NCI-H1048 (cell line): ENCODE results near the gene C9orf78.
"Not testable (repeated sequence)": the region's sequence is repeated elsewhere in the genome, so short reads cannot be mapped to it uniquely, and the experiment has no call there.

Source experiments
- DNase-seq: peaks from one replicate; lab custom pipeline; 2025; lab: John Stamatoyannopoulos, UW

The C9orf78 gene

GRCh38 chr9:129811967-129812363 is 23.1 kb downstream of the C9orf78 start:
- DNase-seq, result no peak

- no peak for DNase-seq
Measured at GRCh38 chr9:129810788-129811187, 24.3 kb downstream of the C9orf78 start.

- no peak for DNase-seq
Measured at GRCh38 chr9:129810116-129810515, 25.0 kb downstream of the C9orf78 start.

- no peak for DNase-seq
Measured at GRCh38 chr9:129809346-129809745, 25.7 kb downstream of the C9orf78 start.

- no peak for DNase-seq
Measured at GRCh38 chr9:129806061-129806460, 29.0 kb downstream of the C9orf78 start.

GRCh38 chr9:129803676-129804060 is 31.4 kb downstream of the C9orf78 start:
- no peak for DNase-seq

GRCh38 chr9:129802833-129803675 is 32.0 kb downstream of the C9orf78 start, which contains the start of gene TOR1B:
Gene TOR1B, plus strand, starts transcription at chr9:129803184. Its CDS starts 29 bp downstream, at chr9:129803213.
- peak; percentile 83 for DNase-seq

- DNase-seq, result no peak
Measured at GRCh38 chr9:129801504-129801903, 33.6 kb downstream of the C9orf78 start.

GRCh38 chr9:129798973-129799372 is 36.1 kb downstream of the C9orf78 start:
- DNase-seq, result no peak

GRCh38 chr9:129796029-129796428 is 39.0 kb downstream of the C9orf78 start:
- not testable (repeated sequence) for DNase-seq

- DNase-seq, result no peak
Measured at GRCh38 chr9:129794549-129794948, 40.5 kb downstream of the C9orf78 start.

GRCh38 chr9:129786481-129786880 is 48.6 kb downstream of the C9orf78 start:
- no peak for DNase-seq

GRCh38 chr9:129785866-129786265 is 49.2 kb downstream of the C9orf78 start:
- no peak for DNase-seq

- not testable (repeated sequence) for DNase-seq
Measured at GRCh38 chr9:129784970-129785369, 50.1 kb downstream of the C9orf78 start.

- DNase-seq, result peak; percentile 16
Measured at GRCh38 chr9:129783516-129784361, 51.3 kb downstream of the C9orf78 start.

GRCh38 chr9:129781981-129782380 is 53.1 kb downstream of the C9orf78 start:
- no peak for DNase-seq

- DNase-seq, result no peak
Measured at GRCh38 chr9:129781131-129781530, 53.9 kb downstream of the C9orf78 start.

- no peak for DNase-seq
Measured at GRCh38 chr9:129779560-129780190, 55.4 kb downstream of the C9orf78 start.

GRCh38 chr9:129778469-129778868 is 56.6 kb downstream of the C9orf78 start:
- no peak for DNase-seq

- DNase-seq, result no peak
Measured at GRCh38 chr9:129777769-129778130, 57.3 kb downstream of the C9orf78 start.
